BLaER1 treated with 17β-estradiol and CSF1 and Interleukin-3, amounts not matched to agents 10 nM and 100 nM (cell line): ENCODE results near the gene BHLHE40.

Experiments used
- H3K27ac ChIP-seq, 11 experiments: shearing (Covaris generic); formaldehyde crosslinking; 2 replicates each; pipeline ENCODE4 v1.8.1; 2022
- H3K27me3 ChIP-seq, 11 experiments: shearing (Covaris generic); formaldehyde crosslinking; 2 replicates each; pipeline ENCODE4 v1.8.1; 2022
- H3K36me3 ChIP-seq, 11 experiments: shearing (Covaris generic); formaldehyde crosslinking; 2 replicates each; pipeline ENCODE4 v1.8.1; 2022
- H3K4me1 ChIP-seq, 10 experiments: shearing (Covaris generic); formaldehyde crosslinking; 2 replicates each; pipeline ENCODE4 v1.8.1; 2022
- H3K4me2 ChIP-seq, 11 experiments: shearing (Covaris generic); formaldehyde crosslinking; 2 replicates each; pipeline ENCODE4 v1.8.1; 2022
- H3K4me3 ChIP-seq, 10 experiments: shearing (Covaris generic); formaldehyde crosslinking; 2 replicates each; pipeline ENCODE4 v1.8.1; 2022
- H3K9ac ChIP-seq, 11 experiments: shearing (Covaris generic); formaldehyde crosslinking; 2 replicates each; pipeline ENCODE4 v1.8.1; 2022
- H3K9me3 ChIP-seq, 11 experiments: shearing (Covaris generic); formaldehyde crosslinking; replicated peaks in 1 of 11; 2 replicates each; pipeline ENCODE4 v1.8.1; 2022
- H4K20me1 ChIP-seq, 11 experiments: shearing (Covaris generic); formaldehyde crosslinking; 2 replicates each; pipeline ENCODE4 v1.8.1; 2022
- Cebpa-rat ChIP-seq, 11 experiments: shearing (Covaris generic); IDR thresholded peaks; 2 replicates each; pipeline ENCODE4 v1.8.1; 2022

BHLHE40 gene

DNA sequence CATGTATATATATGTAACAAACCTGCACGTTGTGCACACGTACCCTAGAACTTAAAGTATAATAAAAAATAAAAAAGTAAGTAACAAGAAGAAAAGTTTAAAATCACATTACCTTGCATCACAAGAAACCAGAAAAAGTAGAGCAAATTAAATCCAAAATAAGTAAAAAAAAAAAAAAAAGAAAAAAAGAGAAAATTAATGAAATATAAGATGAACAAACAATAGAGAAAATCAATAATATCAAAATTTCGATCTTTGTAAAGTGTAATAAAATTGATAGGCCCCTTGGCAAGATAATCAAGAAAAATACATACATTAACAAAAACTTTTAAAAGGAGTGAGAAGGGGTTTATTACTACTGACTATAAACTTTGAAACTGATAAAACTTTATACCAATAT lies 7.4 kb upstream of the BHLHE40 start:
- H3K4me3 ChIP-seq: no peak overlapping the region
- H3K36me3 ChIP-seq: no peaks in the 10 kb centered on the region
- no peak overlapping the region for H3K27ac ChIP-seq
- no peak overlapping the region for H3K4me2 ChIP-seq
- H3K4me1 ChIP-seq: peaks cover 35 to 48% (median 46%) of the 10 kb centered on the region in 10 experiments
- H3K9ac ChIP-seq: no peak overlapping the region
- no peak for TF ChIP-seq Cebpa-rat (IDR thresholded peaks at IDR 0.05)
- H4K20me1 ChIP-seq: no peaks in the 10 kb centered on the region
- H3K27me3 ChIP-seq: no peaks in the 10 kb centered on the region
- H3K9me3 ChIP-seq: peaks cover 4 to 33% (median 19%) of the 10 kb centered on the region in 11 experiments; a peak in 19 of 22 replicates

DNA sequence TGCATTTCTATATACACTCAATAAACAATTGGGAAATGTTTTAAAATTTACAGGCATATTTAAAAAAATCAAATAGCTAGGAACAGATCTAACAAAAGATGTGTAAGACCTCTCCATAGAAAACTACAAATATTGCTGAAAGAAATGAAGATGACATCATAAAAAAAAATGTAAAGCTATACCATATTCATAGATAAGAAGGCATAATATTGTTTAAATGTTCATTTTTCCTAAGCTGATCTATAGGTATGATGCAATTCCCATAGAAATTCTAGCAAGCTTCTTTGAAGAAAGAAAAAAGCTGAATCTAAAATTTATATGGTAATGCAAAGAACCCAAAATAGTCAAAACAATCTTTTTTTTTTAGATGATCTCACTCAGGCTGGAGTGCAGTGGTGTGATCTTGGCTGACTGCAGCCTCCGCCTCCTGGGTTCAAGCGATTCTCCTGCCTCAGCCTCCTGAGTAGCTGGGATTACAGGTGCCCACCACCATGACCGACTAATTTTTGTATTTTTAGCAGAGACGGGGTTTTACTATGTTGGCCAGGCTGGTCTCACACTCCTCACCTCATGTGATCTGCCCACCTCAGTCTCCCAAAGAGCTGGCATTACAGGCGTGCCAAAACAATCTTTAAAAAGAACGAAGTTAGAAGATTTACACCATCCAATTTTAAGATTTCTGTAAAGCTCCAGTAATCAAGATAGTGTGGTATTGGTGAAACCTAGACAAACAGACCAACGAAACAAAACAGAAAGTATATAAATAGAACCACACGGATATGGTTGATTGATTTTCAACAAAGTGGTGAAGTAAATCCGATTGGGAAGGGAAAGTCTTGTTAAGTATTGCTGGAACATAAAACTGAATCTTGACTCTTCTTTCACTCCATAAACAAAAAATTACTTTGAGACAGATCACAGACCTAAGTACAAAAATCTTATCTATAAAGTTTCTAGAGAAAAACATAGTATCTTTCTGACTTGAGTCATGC lies 6.3 kb upstream of the BHLHE40 start:
- H3K36me3 ChIP-seq: no peaks in the 10 kb centered on the region
- H3K27ac ChIP-seq: peak overlapping the region; percentile 47 to 99 (median 84); a peak in 21 of 22 replicates
- H3K9ac ChIP-seq: peak overlapping the region; percentile 28 to 74 (median 66); a peak in 20 of 22 replicates
- TF ChIP-seq Cebpa-rat (IDR thresholded peaks at IDR 0.05): no peak
- H3K27me3 ChIP-seq: no peaks in the 10 kb centered on the region
- H3K4me1 ChIP-seq: peaks cover 37 to 59% (median 54%) of the 10 kb centered on the region in 10 experiments
- peak overlapping the region; percentile 56 to 97 (median 83) for H3K4me2 ChIP-seq
- no peaks in the 10 kb centered on the region for H4K20me1 ChIP-seq
- peaks cover 0 to 32% (median 16%) of the 10 kb centered on the region in 11 experiments; a peak in 17 of 22 replicates for H3K9me3 ChIP-seq
- H3K4me3 ChIP-seq: peak overlapping the region in 8 of 10 experiments; percentile 18 to 46 (median 34); a peak in 10 of 20 replicates

DNA sequence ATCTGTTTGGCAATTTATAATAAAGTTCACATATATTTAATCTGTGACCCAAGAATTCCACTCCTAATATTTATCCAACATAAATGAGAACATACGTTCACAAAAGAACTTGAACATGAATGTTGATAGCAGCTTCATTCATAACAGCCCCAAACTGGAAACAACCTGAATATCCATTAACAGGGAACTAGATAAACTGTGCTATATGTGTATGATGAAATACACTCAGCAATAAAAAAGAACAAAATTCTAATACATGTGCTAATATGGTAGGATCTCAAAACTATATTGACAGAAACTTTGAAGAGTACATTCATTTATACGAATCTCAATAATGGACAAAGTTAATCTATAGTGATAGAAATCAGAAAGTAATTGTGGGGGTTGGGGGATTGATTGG lies 5.1 kb upstream of the BHLHE40 start:
- peak overlapping the region in 8 of 11 experiments; percentile 75 to 99 (median 97); a peak in 16 of 22 replicates for H3K27ac ChIP-seq
- H3K9me3 ChIP-seq: peaks cover 0 to 27% (median 12%) of the 10 kb centered on the region in 11 experiments; a peak in 16 of 22 replicates
- H4K20me1 ChIP-seq: no peaks in the 10 kb centered on the region
- H3K4me1 ChIP-seq: peaks cover 37 to 60% (median 54%) of the 10 kb centered on the region in 10 experiments
- no peak for TF ChIP-seq Cebpa-rat (IDR thresholded peaks at IDR 0.05)
- no peaks in the 10 kb centered on the region for H3K36me3 ChIP-seq
- H3K27me3 ChIP-seq: no peaks in the 10 kb centered on the region
- no peak overlapping the region for H3K9ac ChIP-seq
- H3K4me3 ChIP-seq: no peak overlapping the region
- peak overlapping the region in 9 of 11 experiments; percentile 25 to 97 (median 89); a peak in 15 of 22 replicates for H3K4me2 ChIP-seq

DNA sequence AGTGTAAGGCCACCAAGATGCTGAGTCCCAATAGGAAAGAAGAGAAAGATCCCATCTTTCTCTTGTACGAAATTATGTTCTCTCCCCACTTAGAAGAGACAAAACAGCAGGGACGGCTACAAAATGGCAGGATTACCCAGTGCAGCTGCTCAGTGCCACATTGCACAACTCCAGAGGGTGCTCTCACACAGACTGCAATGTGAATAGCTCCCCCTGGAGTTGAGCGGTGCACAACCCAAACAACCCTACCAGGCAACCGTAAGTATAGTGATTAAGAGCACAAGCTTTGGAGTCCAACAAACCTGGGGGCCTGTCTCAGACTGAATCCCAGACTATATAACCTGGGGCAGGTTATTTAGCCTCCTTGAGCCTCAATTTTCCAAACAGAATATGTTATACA lies 3.1 kb upstream of the BHLHE40 start:
- peak overlapping the region; percentile 89 to 97 (median 95) for H3K4me2 ChIP-seq
- peaks cover 37 to 73% (median 61%) of the 10 kb centered on the region in 10 experiments for H3K4me1 ChIP-seq
- peak; percentile 49 to 92 (median 72); a peak in 18 of 22 replicates for TF ChIP-seq Cebpa-rat (IDR thresholded peaks at IDR 0.05)
- H3K27me3 ChIP-seq: peaks cover 0 to 17% (median 0%) of the 10 kb centered on the region in 11 experiments; a peak in 6 of 22 replicates
- peak overlapping the region; percentile 96 to 100 (median 98) for H3K27ac ChIP-seq
- H4K20me1 ChIP-seq: peaks cover 4 to 11% (median 7%) of the 10 kb centered on the region in 11 experiments; a peak in 16 of 22 replicates
- peak overlapping the region in 1 of 10 experiments; percentile 62; a peak in 2 of 20 replicates for H3K4me3 ChIP-seq
- peak overlapping the region; percentile 92 to 99 (median 95); a peak in 20 of 22 replicates for H3K9ac ChIP-seq
- peaks cover 0 to 9% (median 0%) of the 10 kb centered on the region in 11 experiments; a peak in 6 of 22 replicates for H3K9me3 ChIP-seq
- peaks cover 0 to 8% (median under 1%) of the 10 kb centered on the region in 11 experiments; a peak in 6 of 22 replicates for H3K36me3 ChIP-seq

DNA sequence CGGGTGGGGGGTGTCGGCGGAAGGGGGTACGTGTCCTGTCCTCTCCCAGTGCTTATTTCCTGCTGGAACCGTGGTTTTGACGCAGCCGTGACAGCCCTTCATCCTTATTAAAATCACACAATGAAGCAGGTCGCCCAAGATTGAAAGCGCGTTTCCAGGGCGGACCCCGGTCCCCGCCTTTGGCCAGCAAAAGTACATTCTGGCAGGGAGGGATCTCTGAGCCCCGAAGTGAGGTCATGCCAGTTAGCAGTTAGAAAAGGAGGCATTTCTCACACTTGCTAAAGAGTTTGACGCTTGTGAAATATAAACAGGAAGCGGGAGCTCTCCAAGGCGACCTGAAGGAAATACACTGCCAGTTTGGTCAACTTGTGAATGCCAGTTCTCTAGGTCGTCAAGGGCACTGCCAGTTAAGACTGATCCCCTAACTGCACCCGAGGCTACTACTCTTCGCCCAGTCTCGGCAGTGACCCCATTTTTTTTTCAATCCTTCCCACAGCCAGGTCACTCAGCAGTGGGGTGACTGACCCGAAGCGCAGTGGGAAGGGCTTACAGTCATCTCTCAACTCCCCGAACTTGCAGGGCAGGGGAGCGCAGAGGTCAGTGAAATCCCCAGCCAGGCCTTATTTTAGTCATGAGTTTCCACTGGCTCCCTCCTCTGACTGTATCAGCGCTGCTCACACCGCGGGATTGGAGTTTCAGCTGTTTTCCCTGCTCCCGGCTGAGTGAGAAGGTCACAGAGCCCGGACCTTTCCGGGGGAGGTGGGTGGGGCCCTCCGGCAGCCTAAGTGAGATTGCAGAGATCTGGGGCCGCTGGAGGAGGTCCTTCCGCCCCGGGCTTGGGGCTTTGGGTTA lies 2.0 kb upstream of the BHLHE40 start:
- H3K4me2 ChIP-seq: peak overlapping the region; percentile 89 to 97 (median 95)
- peak overlapping the region; percentile 92 to 99 (median 95) for H3K9ac ChIP-seq
- peaks cover 15 to 22% (median 18%) of the 10 kb centered on the region in 11 experiments; a peak in 19 of 22 replicates for H4K20me1 ChIP-seq
- peak; percentile 89 to 96 (median 94) for TF ChIP-seq Cebpa-rat (IDR thresholded peaks at IDR 0.05)
- H3K36me3 ChIP-seq: peaks cover 0 to 19% (median 11%) of the 10 kb centered on the region in 11 experiments; a peak in 14 of 22 replicates
- H3K27me3 ChIP-seq: peaks cover 0 to 26% (median 0%) of the 10 kb centered on the region in 11 experiments; a peak in 6 of 22 replicates
- peaks cover 47 to 83% (median 72%) of the 10 kb centered on the region in 10 experiments for H3K4me1 ChIP-seq
- H3K9me3 ChIP-seq: peaks cover 0 to 6% (median 0%) of the 10 kb centered on the region in 11 experiments; a peak in 2 of 22 replicates
- peak overlapping the region; percentile 96 to 100 (median 98) for H3K27ac ChIP-seq
- H3K4me3 ChIP-seq: peak overlapping the region; percentile 53 to 98 (median 79)

DNA sequence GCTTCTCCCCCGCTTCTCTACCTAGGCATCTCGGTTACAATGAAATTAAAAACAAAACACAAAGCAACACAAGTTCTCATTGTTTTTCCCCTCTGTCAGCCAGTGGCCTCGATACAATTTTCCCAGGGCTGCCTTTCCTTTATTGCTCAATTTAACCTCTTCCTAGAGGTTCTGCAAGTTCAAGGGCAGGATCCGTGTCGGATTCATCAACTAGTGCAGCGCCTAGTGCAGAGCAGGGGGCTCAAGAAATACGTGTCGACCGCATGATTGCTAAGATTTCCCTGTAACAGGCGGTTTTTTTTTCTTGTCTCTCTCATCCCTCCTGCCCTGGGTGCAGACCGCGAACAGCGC lies 1.4 kb upstream of the BHLHE40 start:
- Histone ChIP-seq H3K36me3 (peaks cover 2 to 25% (median 17%) of the 10 kb centered on the region in 11 experiments; a peak in 20 of 22 replicates), H3K4me3 (peak overlapping the region; percentile 53 to 98 (median 79)), H3K27me3 (peaks cover 0 to 26% (median 0%) of the 10 kb centered on the region in 11 experiments; a peak in 6 of 22 replicates), H3K9ac (peak overlapping the region; percentile 92 to 99 (median 95)), H3K4me2 (peak overlapping the region; percentile 89 to 97 (median 95)), H4K20me1 (peaks cover 21 to 28% (median 24%) of the 10 kb centered on the region in 11 experiments), H3K27ac (peak overlapping the region; percentile 96 to 100 (median 98)), H3K9me3 (no peaks in the 10 kb centered on the region), H3K4me1 (peaks cover 50 to 83% (median 72%) of the 10 kb centered on the region in 10 experiments)
- TF ChIP-seq Cebpa-rat (IDR thresholded peaks at IDR 0.05): no peak; a peak in 3 of 22 replicates

DNA sequence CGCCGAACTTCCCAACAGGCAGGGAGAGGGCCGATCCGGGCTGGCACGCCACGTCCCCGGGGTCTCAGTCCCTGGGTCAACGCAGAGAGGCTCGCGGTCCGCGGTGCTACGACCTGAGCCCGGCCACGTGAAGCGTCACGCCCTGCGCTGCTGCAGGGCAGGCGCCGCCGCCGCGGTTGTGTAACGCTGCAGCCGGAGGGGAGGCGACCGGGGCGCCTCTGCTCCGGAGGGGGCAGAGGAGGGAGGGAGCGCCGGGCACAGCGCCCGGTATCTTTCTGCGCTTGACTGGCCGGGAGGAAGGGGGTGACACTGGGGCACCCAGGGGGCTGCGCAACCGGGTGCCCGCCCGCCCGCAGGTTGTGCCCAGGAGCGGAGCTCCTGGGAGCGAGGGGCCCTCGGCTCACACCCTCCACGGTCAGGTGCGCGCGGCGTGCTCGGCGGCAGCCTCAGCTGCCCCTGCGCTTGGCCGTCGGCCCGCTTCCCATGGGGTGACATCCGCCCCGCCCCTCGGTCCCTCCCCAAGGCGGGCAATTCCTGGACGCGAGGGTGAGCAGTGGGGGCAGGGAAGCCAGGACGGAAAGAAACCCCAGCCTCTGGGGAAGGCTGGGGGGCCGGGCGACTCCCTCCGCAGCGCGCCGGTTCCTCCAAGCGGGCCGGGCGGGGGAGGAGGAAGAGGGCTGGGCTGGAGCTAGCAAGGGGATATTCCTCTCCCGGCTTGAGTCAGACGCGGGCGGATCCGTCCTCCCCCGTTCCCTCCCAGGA lies 852 bp upstream of the BHLHE40 start:
- H3K27me3 ChIP-seq: peaks cover 0 to 26% (median 0%) of the 10 kb centered on the region in 11 experiments; a peak in 6 of 22 replicates

More for the DNA sequence above, 852 bp upstream of the BHLHE40 start:
- H3K4me2 ChIP-seq: peak overlapping the region; percentile 89 to 97 (median 95)
- H3K9me3 ChIP-seq: no peaks in the 10 kb centered on the region
- peak overlapping the region; percentile 96 to 100 (median 98) for H3K27ac ChIP-seq
- peak overlapping the region; percentile 92 to 99 (median 95) for H3K9ac ChIP-seq
- peaks cover 5 to 30% (median 23%) of the 10 kb centered on the region in 11 experiments; a peak in 20 of 22 replicates for H3K36me3 ChIP-seq
- peak in 10 of 11 experiments; percentile 40 to 97 (median 89); a peak in 18 of 22 replicates for TF ChIP-seq Cebpa-rat (IDR thresholded peaks at IDR 0.05)
- peak overlapping the region; percentile 53 to 98 (median 79) for H3K4me3 ChIP-seq
- H4K20me1 ChIP-seq: peaks cover 26 to 34% (median 30%) of the 10 kb centered on the region in 11 experiments
- H3K4me1 ChIP-seq: peaks cover 50 to 83% (median 72%) of the 10 kb centered on the region in 10 experiments
